ENCODE data around the gene TP53TG5.

DNA sequence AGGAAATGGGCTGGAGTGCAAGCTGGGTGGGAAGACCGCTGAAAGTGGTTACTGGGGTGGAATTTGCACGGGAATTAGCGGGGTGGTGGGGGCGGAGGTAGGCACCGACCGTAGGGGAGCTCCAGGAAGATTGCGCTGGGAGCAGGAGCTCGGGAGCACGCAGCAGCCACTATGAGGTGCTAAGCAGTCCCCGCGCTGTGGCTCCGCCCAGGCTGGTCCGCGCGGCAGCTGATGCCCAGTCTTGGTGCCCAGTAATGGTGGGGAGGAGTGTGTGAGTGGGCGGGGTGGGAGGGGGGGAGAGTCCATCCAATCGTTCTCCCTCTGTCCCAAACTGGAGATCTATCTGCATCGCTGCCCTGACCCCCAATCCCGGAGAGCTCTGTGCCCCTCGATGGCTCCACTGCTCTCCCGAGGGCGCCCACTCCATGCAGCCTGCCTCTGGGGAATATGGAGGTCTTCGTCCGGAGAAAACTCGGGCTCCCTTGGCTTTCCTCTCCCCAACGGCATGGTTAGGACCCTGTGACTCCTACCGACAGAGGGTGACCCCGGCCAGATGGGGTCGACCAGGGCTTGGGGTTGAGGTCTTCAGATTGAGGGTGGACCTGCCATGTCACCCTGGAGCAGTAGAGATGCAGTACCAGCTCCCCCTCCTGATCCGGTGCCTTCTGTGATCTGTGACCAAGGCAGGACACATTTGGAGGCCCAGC is 5.3 kb downstream of the TP53TG5 start:
- TF ChIP-seq POLR2AphosphoS5 (IDR thresholded peaks at IDR 0.05) = peak in 3 of 4 donors; percentile 22 to 43 (median 42)
- TF ChIP-seq, protein P1, sequence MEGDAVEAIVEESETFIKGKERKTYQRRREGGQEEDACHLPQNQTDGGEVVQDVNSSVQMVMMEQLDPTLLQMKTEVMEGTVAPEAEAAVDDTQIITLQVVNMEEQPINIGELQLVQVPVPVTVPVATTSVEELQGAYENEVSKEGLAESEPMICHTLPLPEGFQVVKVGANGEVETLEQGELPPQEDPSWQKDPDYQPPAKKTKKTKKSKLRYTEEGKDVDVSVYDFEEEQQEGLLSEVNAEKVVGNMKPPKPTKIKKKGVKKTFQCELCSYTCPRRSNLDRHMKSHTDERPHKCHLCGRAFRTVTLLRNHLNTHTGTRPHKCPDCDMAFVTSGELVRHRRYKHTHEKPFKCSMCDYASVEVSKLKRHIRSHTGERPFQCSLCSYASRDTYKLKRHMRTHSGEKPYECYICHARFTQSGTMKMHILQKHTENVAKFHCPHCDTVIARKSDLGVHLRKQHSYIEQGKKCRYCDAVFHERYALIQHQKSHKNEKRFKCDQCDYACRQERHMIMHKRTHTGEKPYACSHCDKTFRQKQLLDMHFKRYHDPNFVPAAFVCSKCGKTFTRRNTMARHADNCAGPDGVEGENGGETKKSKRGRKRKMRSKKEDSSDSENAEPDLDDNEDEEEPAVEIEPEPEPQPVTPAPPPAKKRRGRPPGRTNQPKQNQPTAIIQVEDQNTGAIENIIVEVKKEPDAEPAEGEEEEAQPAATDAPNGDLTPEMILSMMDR (IDR thresholded peaks at IDR 0.05) = peak in 1 of 4 experiments; percentile 36
- no peak for TF ChIP-seq EP300 (IDR thresholded peaks at IDR 0.05)

All from sigmoid colon (tissue), 4 donors.